GM18867 (cell line): Measurements from ENCODE around the gene SLC25A23.
"Not testable (repeated sequence)": the region's sequence is repeated elsewhere in the genome, so short reads cannot be mapped to it uniquely, and the experiment has no call there.

Experiments
- ATAC-seq: cut with Tn5 transposase; IDR thresholded peaks from one replicate; pipeline ENCODE4 v1.9.1; 2021; ENCODE audit warnings: mild to moderate bottlenecking, moderate library complexity; ENCODE audit not compliant: unreplicated experiment

SLC25A23 gene

DNA sequence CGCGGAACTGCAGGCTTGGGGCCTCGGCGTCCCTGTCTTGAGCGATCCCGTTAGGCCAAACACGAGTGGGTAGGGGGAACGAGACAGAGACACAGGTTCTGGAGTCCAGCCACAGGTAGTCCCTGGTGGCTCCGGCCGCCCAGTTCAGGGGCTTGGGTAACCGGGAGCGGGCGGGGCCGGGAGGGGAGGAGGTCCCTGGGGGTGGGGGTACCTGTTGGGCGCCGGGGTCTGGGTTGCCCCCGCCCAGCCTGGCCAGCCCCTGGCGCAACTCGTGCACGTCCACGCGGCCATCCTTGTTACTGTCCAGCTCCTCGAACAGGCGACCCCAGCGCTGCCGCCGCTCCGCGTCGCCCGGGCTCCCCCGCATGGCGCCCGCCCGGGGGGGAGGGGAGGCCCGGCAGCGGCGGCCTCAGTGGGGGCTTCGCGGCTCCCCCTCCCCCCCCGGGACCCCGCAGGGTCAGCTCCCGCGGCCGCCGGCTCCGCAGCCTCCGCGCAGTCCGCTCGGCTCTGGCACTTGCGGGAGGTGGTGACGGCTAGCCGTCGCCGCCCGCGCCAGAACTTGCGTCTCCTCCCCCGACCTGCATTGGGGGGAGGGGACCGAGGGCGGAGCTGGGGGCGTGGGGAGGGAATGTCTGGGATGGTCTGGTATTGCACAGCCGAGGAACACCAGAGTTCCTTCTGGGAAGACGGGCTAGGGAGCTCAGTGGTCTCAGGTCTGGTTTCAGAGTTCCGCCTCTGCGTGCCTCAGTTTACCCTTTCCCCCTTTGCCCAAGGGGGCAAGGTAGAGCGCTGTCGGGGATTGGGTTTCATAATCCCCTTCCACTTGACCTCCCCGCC is at the start of gene SLC25A23:
SLC25A23 (minus strand) TSS at position 531 of the 837 bp plus-strand sequence; CDS start at position 367, 164 bp downstream.
- ATAC-seq: peak; percentile 30

DNA sequence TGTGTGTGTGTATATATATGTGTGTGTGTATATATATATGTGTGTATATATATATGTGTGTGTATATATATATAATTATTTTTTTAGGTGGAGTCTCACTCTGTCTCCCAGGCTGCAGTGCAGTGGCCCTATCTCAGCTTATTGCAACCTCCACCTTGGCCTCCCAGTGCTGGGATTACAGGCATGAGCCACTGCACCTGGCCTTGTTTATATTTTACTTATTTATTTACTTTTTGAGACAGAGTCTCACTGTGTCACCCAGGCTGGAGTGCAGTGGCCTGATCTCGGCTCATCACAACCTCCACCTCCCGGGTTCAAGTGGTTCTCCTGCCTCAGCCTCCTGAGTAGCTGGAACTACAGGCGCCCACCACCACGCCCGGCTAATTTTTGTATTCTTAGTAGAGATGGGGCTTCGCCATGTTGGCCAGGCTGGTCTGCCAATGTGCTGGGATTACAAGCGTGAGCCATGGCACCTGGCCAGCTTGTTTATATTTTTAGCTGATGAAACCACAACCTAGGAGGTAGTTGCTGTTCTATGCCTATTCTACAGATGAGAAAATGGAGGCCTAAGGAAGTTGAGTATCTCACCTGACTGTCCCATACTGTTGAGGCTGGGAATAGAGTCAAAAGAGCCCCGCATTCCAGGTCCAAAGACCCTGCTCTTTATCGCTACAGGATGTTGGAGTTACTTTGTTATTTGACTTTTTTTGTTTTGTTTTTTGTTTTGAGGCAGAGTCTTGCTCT is 48.6 kb upstream of the SLC25A23 start:
- ATAC-seq: not testable (repeated sequence)

GRCh38 chr19:6503407-6504201 is 44.0 kb upstream of the SLC25A23 start:
- ATAC-seq: no peak

- no peak for ATAC-seq
Measured at GRCh38 chr19:6501740-6502648, 42.4 kb upstream of the SLC25A23 start, which contains the start of gene TUBB4A. TSS of gene TUBB4A (minus strand) at chr19:6502309. CDS start at chr19:6502212, 97 bp downstream.

DNA sequence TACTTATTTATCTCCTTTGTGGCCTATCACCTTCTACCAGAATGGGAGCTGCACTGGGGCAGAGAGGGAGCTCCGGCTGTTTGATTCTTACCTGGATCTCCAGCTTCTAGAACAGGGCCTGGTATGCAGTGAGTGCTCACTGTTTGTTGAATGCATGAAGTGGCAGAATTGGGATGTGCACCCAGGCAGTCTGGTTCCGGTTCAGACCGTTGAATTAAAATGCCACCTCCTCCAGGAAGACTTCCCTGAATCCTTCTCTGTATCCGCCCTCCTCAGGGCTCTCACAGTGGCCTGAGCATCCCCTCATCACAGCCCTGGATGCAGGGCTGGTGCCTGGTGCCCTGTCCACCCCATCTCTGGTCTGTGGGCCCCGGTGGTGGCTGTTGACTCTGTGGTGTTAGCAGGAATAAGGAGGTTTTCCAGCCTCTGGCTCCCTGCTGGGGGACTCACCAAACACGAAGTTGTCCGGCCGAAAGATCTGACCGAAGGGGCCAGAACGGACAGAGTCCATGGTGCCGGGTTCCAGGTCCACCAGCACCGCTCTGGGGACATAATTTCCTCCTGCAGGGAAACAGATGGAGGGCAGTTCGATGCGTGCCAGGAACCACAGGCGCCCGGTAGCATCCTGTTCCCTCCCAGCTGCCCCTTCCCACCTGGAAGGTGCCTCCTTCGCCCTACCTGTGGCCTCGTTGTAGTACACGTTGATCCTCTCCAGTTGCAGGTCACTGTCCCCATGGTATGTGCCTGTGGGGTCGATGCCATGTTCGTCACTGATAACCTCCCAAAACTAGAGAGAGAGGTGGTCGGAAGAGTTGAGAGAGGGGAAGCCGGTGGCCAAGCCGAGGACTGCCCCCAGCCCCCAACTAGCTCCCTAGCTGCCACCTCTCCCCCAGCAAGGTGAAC is 41.5 kb upstream of the SLC25A23 start:
- no peak for ATAC-seq

DNA sequence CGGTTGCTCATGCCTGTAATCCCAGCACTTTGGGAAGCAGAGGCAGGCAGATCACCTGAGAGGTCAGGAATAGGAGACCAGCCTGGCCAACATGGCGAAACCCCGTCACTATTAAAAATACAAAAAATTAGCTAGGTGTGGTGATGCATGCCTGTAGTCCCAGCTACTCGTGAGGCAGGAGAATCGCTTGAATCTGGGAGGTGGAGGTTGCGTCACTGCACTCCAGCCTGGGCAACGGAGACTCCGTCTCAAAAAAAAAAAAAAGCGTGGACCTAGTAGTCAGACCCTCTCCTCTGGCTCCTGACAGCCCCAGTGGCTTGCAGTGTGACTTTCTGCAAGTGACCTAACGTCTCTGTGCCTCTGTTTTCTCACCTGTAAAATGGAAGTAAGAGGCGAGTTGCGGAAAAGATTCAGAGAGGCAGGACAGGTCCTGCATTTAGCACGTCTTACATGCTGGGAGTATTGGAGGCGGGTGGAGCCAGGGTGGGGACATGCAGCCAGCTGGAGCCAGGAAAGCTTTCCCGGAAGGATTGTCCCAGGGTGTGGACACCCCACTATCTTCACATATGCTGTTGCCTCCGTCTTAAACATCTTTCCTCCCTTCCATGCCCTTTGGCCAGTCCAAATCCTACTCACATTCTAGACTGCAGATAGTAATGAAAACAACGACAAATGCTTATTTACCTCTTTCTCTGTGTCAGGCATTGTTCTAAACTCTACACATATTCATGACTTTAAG is 39.6 kb upstream of the SLC25A23 start:
- ATAC-seq: no peak

GRCh38 chr19:6498294-6499036 is 38.9 kb upstream of the SLC25A23 start:
- ATAC-seq: no peak

GRCh38 chr19:6495947-6496346 is 36.4 kb upstream of the SLC25A23 start:
- no peak for ATAC-seq

GRCh38 chr19:6494438-6495036 is 34.9 kb upstream of the SLC25A23 start:
- ATAC-seq: no peak

DNA sequence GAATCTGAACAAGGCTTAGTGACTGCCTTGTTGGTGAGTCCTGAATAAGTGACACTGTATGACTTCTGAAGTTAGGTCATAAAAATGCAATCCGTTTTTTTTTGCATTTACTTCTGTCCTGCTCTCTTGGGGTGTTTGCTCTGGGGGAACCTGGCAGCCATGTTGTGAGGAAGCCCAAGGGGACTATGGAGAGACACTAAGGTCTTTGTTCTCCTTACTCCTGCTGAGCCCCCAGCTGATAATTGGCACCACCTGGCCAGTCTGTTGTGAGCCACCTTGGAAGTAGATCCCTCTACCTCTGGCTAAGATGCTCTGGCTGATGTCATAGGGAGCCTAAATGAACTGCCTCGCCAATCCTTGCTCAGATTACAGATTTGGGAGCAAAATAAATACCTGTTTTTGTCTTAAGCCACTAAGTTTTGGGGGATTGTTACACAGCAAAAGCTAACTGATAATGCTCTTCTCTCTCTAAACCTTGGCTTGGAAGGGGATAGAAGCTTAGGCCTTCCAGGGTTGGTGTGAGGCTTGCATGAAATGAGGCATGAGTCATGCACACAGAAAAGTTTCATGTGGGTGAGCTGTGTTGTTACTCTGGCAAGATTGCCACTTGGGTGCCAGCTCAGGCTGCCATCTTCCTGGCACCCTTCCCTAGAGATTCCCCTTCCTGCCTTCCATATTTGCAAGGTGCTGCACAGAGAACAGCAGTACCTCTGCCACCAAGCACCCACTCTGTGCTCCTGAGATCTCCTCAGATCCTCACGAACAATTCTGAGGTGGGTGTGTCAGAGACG is 32.4 kb upstream of the SLC25A23 start:
- ATAC-seq: no peak

- ATAC-seq: no peak
Measured at GRCh38 chr19:6490134-6490533, 30.5 kb upstream of the SLC25A23 start.

DNA sequence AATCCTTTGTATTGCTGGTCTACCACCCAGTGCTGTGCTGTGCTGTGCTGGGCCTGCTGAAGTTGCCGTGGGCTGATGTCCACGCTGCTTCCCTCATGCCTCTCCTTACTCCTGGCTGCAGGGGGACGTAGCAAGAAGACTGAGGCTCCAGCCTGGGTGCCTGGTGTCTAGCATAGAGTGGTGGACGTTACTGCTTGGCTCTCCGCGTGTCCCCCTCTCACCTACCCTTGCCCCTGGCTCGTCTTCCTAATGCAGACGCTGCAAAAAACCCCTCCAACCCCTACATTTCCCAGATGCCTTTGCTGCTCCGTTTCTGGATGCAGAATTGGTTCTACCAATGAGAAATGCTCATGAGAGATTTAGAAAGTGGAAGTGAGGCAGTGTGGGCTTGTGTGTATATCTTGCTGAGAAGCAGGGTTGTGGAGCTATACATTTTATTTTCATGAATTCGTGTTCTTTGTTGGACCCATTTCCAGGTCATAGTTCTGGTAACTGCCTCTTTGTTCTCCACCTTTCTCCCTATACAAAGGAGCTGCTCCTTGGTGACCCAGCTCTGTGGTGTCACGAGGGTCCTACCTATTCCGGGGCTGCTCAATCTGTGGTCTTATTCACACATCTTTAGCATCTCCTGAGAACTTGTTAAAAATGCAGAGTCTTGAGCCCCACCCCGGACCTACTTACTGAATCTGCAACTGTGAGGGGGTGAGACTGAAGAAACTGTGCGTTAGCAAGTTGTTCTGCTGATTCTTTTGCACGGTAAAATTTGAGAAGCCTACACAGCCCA is 29.9 kb upstream of the SLC25A23 start:
- ATAC-seq: peak; percentile 58

GRCh38 chr19:6484831-6485230 is 25.2 kb upstream of the SLC25A23 start:
- ATAC-seq: no peak

DNA sequence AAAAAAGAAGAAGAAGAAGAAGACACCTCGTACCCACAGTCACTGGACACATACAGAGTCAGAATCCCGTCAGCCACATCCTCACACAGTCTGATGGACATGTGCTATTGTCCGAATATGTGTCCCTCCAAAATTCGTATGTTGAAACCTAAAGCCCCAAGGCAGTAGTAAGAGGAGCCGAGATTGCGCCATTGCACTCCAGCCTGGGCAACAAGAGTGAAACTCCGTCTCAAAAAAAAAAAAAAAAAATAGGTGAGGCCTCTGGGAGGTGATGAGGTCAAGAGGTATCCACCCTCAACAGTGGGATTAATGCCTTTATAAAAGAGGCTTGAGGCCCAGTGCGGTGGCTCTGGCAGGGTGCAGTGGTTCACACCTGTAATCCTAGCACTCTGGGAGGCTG is 24.6 kb upstream of the SLC25A23 start:
- no peak for ATAC-seq

DNA sequence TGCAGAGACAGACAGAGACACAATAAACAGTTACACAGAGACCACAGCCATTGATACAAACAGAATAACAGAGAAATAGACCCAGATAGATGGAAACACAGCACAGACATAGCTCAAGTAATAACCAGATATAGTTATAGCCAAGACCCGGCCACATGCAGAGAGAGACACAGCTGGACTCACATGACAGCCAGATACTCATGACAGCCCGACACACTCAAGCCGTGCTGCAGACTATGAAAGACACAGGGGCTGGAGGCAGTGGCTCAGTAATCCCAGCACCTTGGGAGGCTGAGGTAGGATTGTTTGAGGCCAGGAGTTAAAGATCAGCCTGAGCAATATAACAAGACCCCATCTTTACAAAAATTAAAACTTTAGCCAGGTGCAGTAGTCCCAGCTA is 23.6 kb upstream of the SLC25A23 start:
- ATAC-seq: no peak

GRCh38 chr19:6482343-6482686 is 22.7 kb upstream of the SLC25A23 start:
- ATAC-seq: no peak
